Duodenal mucosa (tissue), 2 donors: ENCODE measurements around the gene KRT83.
"Not testable (repeated sequence)": the region's sequence is repeated elsewhere in the genome, so short reads cannot be mapped to it uniquely, and the experiment has no call there.

Source experiments
- H3K27ac ChIP-seq: one replicate; pipeline ENCODE4 v1.7.0; 2013; ENCODE audit warnings: low read depth, low read length
- H3K27me3 ChIP-seq, 2 donors: one replicate each; pipeline ENCODE4 v1.7.0; 2013; ENCODE audit warnings: low read length in 2 of 2, control low read depth in 1 of 2; ENCODE audit not compliant: insufficient read depth in 2 of 2, control insufficient read depth in 1 of 2
- H3K36me3 ChIP-seq, 2 donors: one replicate each; pipeline ENCODE4 v1.7.0; 2013; ENCODE audit warnings: low read length in 2 of 2, control low read depth in 1 of 2; ENCODE audit not compliant: insufficient read depth in 2 of 2, control insufficient read depth in 1 of 2
- H3K4me1 ChIP-seq, 2 donors: one replicate each; pipeline ENCODE4 v1.7.0; 2013; ENCODE audit warnings: low read length in 2 of 2, control low read depth in 1 of 2; ENCODE audit not compliant: insufficient read depth in 2 of 2, control insufficient read depth in 1 of 2
- H3K4me3 ChIP-seq, 2 donors: one replicate each; pipeline ENCODE4 v1.7.0; 2013; ENCODE audit warnings: low read length in 2 of 2, low read depth in 1 of 2
- H3K9ac ChIP-seq, 2 donors: one replicate each; pipeline ENCODE4 v1.7.0; 2013; ENCODE audit warnings: low read length in 2 of 2, low read depth in 1 of 2
- H3K9me3 ChIP-seq, 2 donors: one replicate each; pipeline ENCODE4 v1.7.0; 2013; ENCODE audit warnings: low read length in 2 of 2, control low read depth in 1 of 2; ENCODE audit not compliant: control insufficient read depth in 1 of 2

KRT83 gene

GRCh38 chr12:52304941-52305411, 16.2 kb downstream of the KRT83 start:
- peaks cover 15 to 26% of the 10 kb centered on the region in 2 donors for H3K27me3 ChIP-seq
- H3K9ac ChIP-seq, H3K4me1 ChIP-seq, H3K27ac ChIP-seq, H3K9me3 ChIP-seq, H3K36me3 ChIP-seq, H3K4me3 ChIP-seq: not testable (repeated sequence)

DNA sequence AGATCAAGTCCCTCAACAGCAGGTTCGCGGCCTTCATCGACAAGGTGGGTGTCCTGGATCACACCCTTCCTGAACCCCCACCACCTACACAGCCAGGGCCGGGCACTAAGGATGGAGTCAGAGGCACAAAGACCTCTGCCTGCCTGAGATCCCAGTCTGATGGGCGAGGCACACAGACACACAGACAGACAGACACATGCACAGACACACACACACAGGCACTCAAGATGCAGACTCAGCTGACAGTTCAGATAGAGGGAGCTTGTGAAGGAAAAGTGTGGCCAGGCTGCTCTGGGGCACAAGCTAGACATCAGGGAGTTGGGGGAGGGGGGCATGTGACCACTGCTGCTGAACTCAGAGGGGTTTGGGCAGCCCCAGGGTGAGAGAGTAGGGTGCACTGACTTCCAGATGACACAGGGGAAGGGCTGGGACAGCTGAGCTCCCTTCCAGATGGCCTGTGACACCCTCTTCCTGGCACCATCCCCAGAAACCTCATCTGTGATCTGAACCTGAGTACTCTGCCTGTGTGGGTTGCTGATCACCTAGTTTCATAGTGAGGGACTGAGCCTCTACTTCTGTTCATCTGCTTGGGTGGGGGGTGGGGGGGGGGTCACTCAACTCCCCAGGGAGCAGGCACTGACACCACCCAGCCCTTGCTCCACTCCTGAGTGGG, 18.8 kb downstream of the KRT83 start:
- H3K9me3 ChIP-seq, H3K4me3 ChIP-seq, H3K27me3 ChIP-seq, H3K4me1 ChIP-seq, H3K27ac ChIP-seq, H3K9ac ChIP-seq, H3K36me3 ChIP-seq: not testable (repeated sequence)

GRCh38 chr12:52301721-52302120, 19.5 kb downstream of the KRT83 start:
- not testable (repeated sequence) for H3K36me3 ChIP-seq, H3K4me1 ChIP-seq, H3K9me3 ChIP-seq, H3K27me3 ChIP-seq, H3K9ac ChIP-seq, H3K27ac ChIP-seq, H3K4me3 ChIP-seq

DNA sequence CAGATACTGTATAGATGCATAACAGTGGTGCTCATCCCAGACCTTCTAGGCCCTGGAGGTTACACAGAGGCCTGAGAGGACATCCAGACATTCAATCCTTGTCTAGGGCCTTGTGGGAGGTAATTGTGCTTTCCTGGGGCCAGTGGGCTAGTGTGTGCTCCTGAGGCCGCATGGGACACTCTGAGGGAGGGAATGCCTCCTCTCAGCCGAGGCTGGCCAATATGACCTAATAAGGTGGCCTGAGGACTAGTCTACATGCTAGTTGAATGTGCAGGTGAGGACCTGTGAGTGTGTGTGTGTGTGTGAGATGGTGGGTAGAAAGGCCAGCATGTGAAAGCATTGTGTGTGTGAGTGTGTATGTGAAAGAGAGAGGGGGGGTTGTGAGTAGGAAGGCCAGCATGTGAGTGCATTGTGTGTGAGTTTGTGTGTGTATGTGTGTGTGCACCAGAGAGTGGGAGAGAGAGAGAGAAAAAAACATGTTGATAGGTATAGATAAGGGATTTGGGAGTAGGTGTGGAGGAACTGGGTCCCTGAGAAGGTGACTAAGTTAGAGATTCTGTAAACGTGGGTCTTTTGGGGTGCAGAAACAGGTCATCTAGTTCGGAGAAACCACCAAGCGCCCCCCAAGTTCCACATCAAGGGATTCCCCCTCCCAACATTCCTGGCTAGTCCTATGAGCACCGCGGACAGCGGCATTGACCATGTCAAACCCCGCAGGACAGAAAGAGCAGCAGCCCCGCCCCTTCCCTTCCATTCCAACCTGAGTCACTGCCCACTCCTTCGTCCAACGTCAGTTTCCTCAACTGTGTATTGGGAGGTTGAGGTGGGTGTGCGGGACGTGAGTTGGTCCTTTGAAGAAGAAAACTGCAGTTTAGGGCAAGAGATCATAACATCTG, 20.2 kb downstream of the KRT83 start:
- H3K4me1 ChIP-seq = no peaks in the 10 kb centered on the region
- no peaks in the 10 kb centered on the region for H3K9me3 ChIP-seq
- H3K27ac ChIP-seq = no peak overlapping the region
- peaks cover 0 to 8% of the 10 kb centered on the region in 2 donors for H3K27me3 ChIP-seq
- H3K4me3 ChIP-seq = no peak overlapping the region
- no peak overlapping the region for H3K9ac ChIP-seq
- H3K36me3 ChIP-seq = no peaks in the 10 kb centered on the region

DNA sequence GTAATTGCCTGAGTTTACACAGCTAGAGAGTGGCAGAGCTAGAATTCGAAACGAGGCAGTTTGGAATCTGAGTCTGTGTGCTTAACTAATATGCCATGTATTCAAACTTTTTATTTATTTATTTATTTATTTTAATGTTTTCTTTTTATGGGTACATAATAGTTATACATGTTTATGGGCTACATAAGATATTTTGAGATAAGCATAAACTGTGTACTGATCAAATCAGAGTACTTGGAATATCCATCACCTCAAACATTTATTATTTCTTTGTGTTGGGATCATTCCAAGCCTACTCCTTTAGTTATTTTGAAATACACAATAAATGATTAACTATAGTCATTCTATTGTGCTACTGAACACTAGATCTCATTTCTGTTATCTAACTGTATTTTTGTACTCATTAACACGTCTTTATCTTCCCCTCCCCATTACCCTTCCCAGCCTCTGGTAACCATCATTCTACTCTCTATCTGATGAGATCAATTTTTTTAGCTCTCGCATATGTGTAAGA, 22.5 kb downstream of the KRT83 start:
- Histone ChIP-seq H3K9ac (no peak overlapping the region), H3K4me3 (no peak overlapping the region), H3K9me3 (no peaks in the 10 kb centered on the region), H3K4me1 (no peaks in the 10 kb centered on the region), H3K27ac (no peak overlapping the region), H3K27me3 (peaks cover 0 to 8% of the 10 kb centered on the region in 2 donors), H3K36me3 (no peaks in the 10 kb centered on the region)

GRCh38 chr12:52296572-52297215, 24.5 kb downstream of the KRT83 start:
- H3K36me3 ChIP-seq = no peaks in the 10 kb centered on the region
- H3K9me3 ChIP-seq = no peaks in the 10 kb centered on the region
- peaks cover 0 to 8% of the 10 kb centered on the region in 2 donors for H3K27me3 ChIP-seq
- no peak overlapping the region for H3K4me3 ChIP-seq
- H3K9ac ChIP-seq = no peak overlapping the region
- H3K4me1 ChIP-seq = no peaks in the 10 kb centered on the region
- no peak overlapping the region for H3K27ac ChIP-seq

- Histone ChIP-seq H3K4me3 (no peak overlapping the region), H3K36me3 (no peaks in the 10 kb centered on the region), H3K27ac (no peak overlapping the region), H3K9ac (no peak overlapping the region), H3K27me3 (peaks cover 0 to 8% of the 10 kb centered on the region in 2 donors), H3K4me1 (no peaks in the 10 kb centered on the region), H3K9me3 (no peaks in the 10 kb centered on the region)
Observed at GRCh38 chr12:52295663-52296062, 25.5 kb downstream of the KRT83 start.

DNA sequence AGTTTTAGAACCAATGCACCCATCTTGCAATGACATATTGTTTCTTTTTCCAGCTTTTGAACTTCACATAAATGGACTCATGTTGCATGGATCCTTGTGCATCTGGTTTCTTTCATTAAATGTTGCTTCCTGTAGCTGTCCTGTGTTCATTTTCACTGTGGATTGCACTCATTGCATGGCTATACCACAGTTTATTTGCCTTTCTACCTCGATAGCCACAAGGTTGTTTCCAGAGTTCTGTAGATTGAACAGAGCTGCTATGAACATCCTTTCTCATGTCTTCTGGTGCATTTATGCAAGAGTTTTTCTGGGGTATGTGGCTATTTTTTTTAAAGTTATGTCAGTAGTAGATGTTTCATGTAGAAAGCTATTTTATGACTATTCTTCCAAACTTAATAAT, 26.4 kb downstream of the KRT83 start:
- H3K4me3 ChIP-seq = no peak overlapping the region
- H3K27me3 ChIP-seq = peaks cover 0 to 8% of the 10 kb centered on the region in 2 donors
- H3K9me3 ChIP-seq = no peaks in the 10 kb centered on the region
- H3K4me1 ChIP-seq = no peaks in the 10 kb centered on the region
- H3K9ac ChIP-seq = no peak overlapping the region
- no peaks in the 10 kb centered on the region for H3K36me3 ChIP-seq
- H3K27ac ChIP-seq = no peak overlapping the region

DNA sequence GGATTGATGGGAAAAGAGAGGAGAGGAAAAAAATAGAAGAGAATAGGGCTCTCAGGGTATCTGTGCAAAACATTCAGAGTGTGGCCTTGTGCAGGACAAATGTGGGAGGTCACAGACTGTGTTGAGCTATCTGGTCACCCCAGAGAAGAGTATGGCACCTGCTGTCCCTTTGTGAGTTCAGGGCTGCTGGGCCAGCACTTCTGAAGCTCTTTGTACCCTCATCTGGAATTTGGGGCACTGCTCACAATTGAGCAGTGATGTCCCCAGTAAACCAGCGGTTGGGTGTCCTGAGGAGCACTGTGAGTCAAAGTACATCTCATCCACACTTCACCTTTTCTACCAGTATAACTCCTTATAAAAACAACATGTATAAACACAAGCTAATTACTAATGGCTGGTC, 27.3 kb downstream of the KRT83 start:
- H3K4me1 ChIP-seq = no peaks in the 10 kb centered on the region

More for the DNA sequence above, 27.3 kb downstream of the KRT83 start:
- Histone ChIP-seq H3K4me3 (no peak overlapping the region), H3K36me3 (no peaks in the 10 kb centered on the region), H3K9ac (no peak overlapping the region), H3K9me3 (no peaks in the 10 kb centered on the region), H3K27me3 (peaks cover 0 to 8% of the 10 kb centered on the region in 2 donors), H3K27ac (no peak overlapping the region)
